IMR-90 (cell line): ENCODE measurements around the gene NLGN1. TPM values are rescaled to one million over a fixed set of nuclear protein-coding genes. Genes with fewer than 3 reads are reported as not detected.

Experiments used
- ATAC-seq: fragments of 200-7000 bp; cut with Tn5 transposase; 2 replicates; pipeline ENCODE4 v1.9.1; 2020; ENCODE audit warnings: low read depth, mild to moderate bottlenecking, moderate library complexity
- BruUV-seq: library from RNA; stranded (reverse); fragments of 400-500 nt; replicated peaks from 2 replicates; lab custom pipeline; 2021; lab: Mats Ljungman, UMichigan
- CTCF ChIA-PET: fragments of 300-600 bp; formaldehyde crosslinking; extraction: SDS; loops from one replicate; lab custom pipeline; 2021; ENCODE audit warnings: antibody characterized with exemption; lab: Yijun Ruan, JAX
- POLR2A ChIA-PET: fragments of 300-600 bp; sonication (Branson Sonifier 250); formaldehyde crosslinking; loops from one replicate; lab custom pipeline; 2022; ENCODE audit warnings: antibody characterized with exemption; ENCODE audit not compliant: unreplicated experiment; lab: Charles Lee
- DNase-seq: peaks from one replicate; pipeline ENCODE4 v3.0.0; 2013
- H2AFZ ChIP-seq: replicated peaks from 2 replicates; pipeline ENCODE3; 2013; ENCODE audit warnings: low read length, mild to moderate bottlenecking; ENCODE audit not compliant: poor library complexity
- H2AK5ac ChIP-seq: 2 replicates; pipeline ENCODE4 v1.6.1; 2013; ENCODE audit warnings: low read depth, low read length, inconsistent platforms
- H2AK9ac ChIP-seq: replicated peaks from 2 replicates; pipeline ENCODE3; 2013; ENCODE audit warnings: mild to moderate bottlenecking, low read depth, low read length, moderate library complexity; ENCODE audit not compliant: poor library complexity
- H2BK120ac ChIP-seq: 2 replicates; pipeline ENCODE4 v1.6.1; 2013; ENCODE audit warnings: low read depth, low read length, inconsistent platforms
- H2BK15ac ChIP-seq: 3 replicates; pipeline ENCODE4 v1.6.1; 2013; ENCODE audit warnings: low read depth, low read length, inconsistent platforms
- H2BK20ac ChIP-seq: 2 replicates; pipeline ENCODE4 v1.6.1; 2013; ENCODE audit warnings: low read depth, mild to moderate bottlenecking, inconsistent platforms, low read length, moderate library complexity
- H2BK5ac ChIP-seq: 2 replicates; pipeline ENCODE4 v1.6.1; 2013; ENCODE audit warnings: mild to moderate bottlenecking, low read depth, low read length, inconsistent platforms; ENCODE audit not compliant: poor library complexity, severe bottlenecking
- H3K14ac ChIP-seq: replicated peaks from 2 replicates; pipeline ENCODE4 v1.6.1; 2013; ENCODE audit warnings: low read depth, low read length, inconsistent platforms
- H3K18ac ChIP-seq: 2 replicates; pipeline ENCODE4 v1.6.1; 2013; ENCODE audit warnings: low read depth, low read length, control low read depth
- H3K23ac ChIP-seq: 2 replicates; pipeline ENCODE4 v1.6.1; 2013; ENCODE audit warnings: low read depth, low read length, inconsistent platforms
- H3K27ac ChIP-seq: 2 replicates; pipeline ENCODE4 v1.5.1; 2013; ENCODE audit warnings: mild to moderate bottlenecking, control low read depth, low read length; ENCODE audit not compliant: insufficient read depth
- H3K27me3 ChIP-seq: 2 replicates; pipeline ENCODE4 v1.6.1; 2013; ENCODE audit warnings: low read length; ENCODE audit not compliant: control insufficient read depth, insufficient read depth
- H3K36me3 ChIP-seq: 2 replicates; pipeline ENCODE4 v1.6.1; 2013; ENCODE audit warnings: low read length, mixed read lengths; ENCODE audit not compliant: control insufficient read depth, insufficient read depth
- H3K4ac ChIP-seq: 2 replicates; pipeline ENCODE4 v1.6.1; 2013; ENCODE audit warnings: low read depth, low read length, inconsistent platforms
- H3K4me1 ChIP-seq: 2 replicates; pipeline ENCODE4 v1.6.1; 2013; ENCODE audit warnings: low read length, mixed read lengths; ENCODE audit not compliant: control insufficient read depth, insufficient read depth
- H3K4me2 ChIP-seq: 2 replicates; pipeline ENCODE4 v1.6.1; 2013; ENCODE audit warnings: low read depth, mild to moderate bottlenecking, control low read depth, low read length, moderate library complexity
- H3K4me3 ChIP-seq: 2 replicates; pipeline ENCODE4 v1.5.1; 2013; ENCODE audit warnings: low read depth, mild to moderate bottlenecking, control low read depth, low read length, moderate library complexity; ENCODE audit not compliant: insufficient read depth
- H3K56ac ChIP-seq: 2 replicates; pipeline ENCODE4 v1.6.1; 2013; ENCODE audit warnings: low read length, inconsistent platforms; ENCODE audit not compliant: insufficient read depth; ENCODE audit errors: extremely low read depth
- H3K79me1 ChIP-seq, 2 experiments: 2 replicates each; pipeline ENCODE4 v1.6.1; 2013; ENCODE audit warnings: low read length in 2 of 2, inconsistent platforms in 1 of 2, low read depth in 1 of 2
- H3K9ac ChIP-seq: 2 replicates; pipeline ENCODE4 v1.6.1; 2013; ENCODE audit warnings: low read depth, low read length, control low read depth
- H3K9me1 ChIP-seq: 2 replicates; pipeline ENCODE4 v1.6.1; 2013; ENCODE audit warnings: low read length, inconsistent platforms; ENCODE audit not compliant: insufficient read depth
- H3K9me3 ChIP-seq: 2 replicates; pipeline ENCODE4 v1.6.1; 2013; ENCODE audit warnings: low read length; ENCODE audit not compliant: control insufficient read depth, insufficient read depth
- H4K20me1 ChIP-seq: 2 replicates; pipeline ENCODE4 v1.6.1; 2013; ENCODE audit warnings: low read length, inconsistent platforms; ENCODE audit not compliant: insufficient read depth
- H4K5ac ChIP-seq: 2 replicates; pipeline ENCODE4 v1.6.1; 2013; ENCODE audit warnings: mild to moderate bottlenecking, low read depth, low read length, control low read depth
- H4K8ac ChIP-seq, 2 experiments: 2 replicates each; pipeline ENCODE4 v1.6.1; 2013; ENCODE audit warnings: low read depth in 2 of 2, low read length in 2 of 2, control low read depth in 1 of 2, inconsistent platforms in 1 of 2
- H4K91ac ChIP-seq: 2 replicates; pipeline ENCODE4 v1.6.1; 2013; ENCODE audit warnings: low read depth, low read length, inconsistent platforms; ENCODE audit not compliant: insufficient read depth
- BHLHE40 ChIP-seq: fragments of 150-350 bp; IDR thresholded peaks from 2 replicates; pipeline ENCODE4 v1.6.1; 2016; ENCODE audit warnings: mild to moderate bottlenecking, low read depth, low read length
- CHD1 ChIP-seq: IDR thresholded peaks from 2 replicates; pipeline ENCODE4 v1.6.1; 2012; ENCODE audit warnings: low read depth, low read length, improper control_type of control experiment
- CTCF ChIP-seq: conservative IDR thresholded peaks from 2 replicates; pipeline ENCODE4 v1.5.1; 2012; ENCODE audit warnings: mild to moderate bottlenecking, low read depth, low read length, improper control_type of control experiment
- FOS ChIP-seq: fragments of 150-350 bp; IDR thresholded peaks from 2 replicates; pipeline ENCODE4 v1.6.1; 2016; ENCODE audit warnings: low read depth, low read length
- MAZ ChIP-seq: IDR thresholded peaks from 2 replicates; pipeline ENCODE4 v1.6.1; 2012; ENCODE audit warnings: low read depth, mild to moderate bottlenecking, low read length, improper control_type of control experiment, moderate library complexity, borderline replicate concordance
- POLR2A ChIP-seq: IDR thresholded peaks from 2 replicates; pipeline ENCODE4 v1.6.1; 2012; ENCODE audit warnings: mild to moderate bottlenecking, low read depth, low read length
- RAD21 ChIP-seq: IDR thresholded peaks from 2 replicates; pipeline ENCODE4 v1.6.1; 2012; ENCODE audit warnings: low read length, improper control_type of control experiment
- RCOR1 ChIP-seq: IDR thresholded peaks from 2 replicates; pipeline ENCODE4 v1.6.1; 2012; ENCODE audit warnings: mild to moderate bottlenecking, low read length, improper control_type of control experiment; ENCODE audit not compliant: insufficient replicate concordance
- RFX5 ChIP-seq: IDR thresholded peaks from 2 replicates; pipeline ENCODE4 v1.8.0; 2012; ENCODE audit warnings: low read depth, mild to moderate bottlenecking, low read length, moderate library complexity
- SMC3 ChIP-seq: fragments of 150-350 bp; IDR thresholded peaks from 2 replicates; pipeline ENCODE4 v1.6.1; 2016; ENCODE audit warnings: low read depth, mild to moderate bottlenecking, antibody characterized with exemption, low read length, moderate library complexity
- USF2 ChIP-seq: fragments of 150-350 bp; IDR thresholded peaks from 2 replicates; pipeline ENCODE4 v1.6.1; 2017; ENCODE audit warnings: mild to moderate bottlenecking, antibody characterized with exemption, low read length, low read depth
- dilution Hi-C: fragments of 300-500 bp; cut with HindIII; formaldehyde crosslinking; loops from one replicate; pipeline ENCODE4 v1.14.3; 2018; ENCODE audit warnings: low sequenced_read_pairs; ENCODE audit not compliant: unreplicated experiment
- in situ Hi-C: fragments of 300-500 bp; cut with MboI; formaldehyde crosslinking; loops from 3 replicates; pipeline ENCODE4 v1.14.3; 2019; ENCODE audit warnings: low sequenced_read_pairs, inconsistent platforms, mixed read lengths
- intact Hi-C: fragments of 100-400 bp; cut with micrococcal nuclease; formaldehyde crosslinking; loops from 2 replicates; pipeline ENCODE4 v1.10.0; 2022
- polyA plus RNA-seq, 3 experiments: library from polyadenylated mRNA; depleted of rRNA; stranded (reverse); fragments of >200 nt; gene quantifications; 2 replicates each; pipeline ENCODE4 v1.2.3, GENCODE V29; 2012; ENCODE audit warnings: low replicate concordance in 1 of 3
- total RNA-seq: library from RNA; depleted of rRNA; stranded (reverse); fragments of >200 nt; gene quantifications from 2 replicates; pipeline ENCODE4 v1.2.3, GENCODE V29; 2012

The NLGN1 gene
- total and polyA plus RNA-seq, 2 of the 4 experiments (the other 2 are of a cell fraction) = 1.8 to 12.5 TPM

GRCh38 chr3:173986861-173987410 lies 589.4 kb downstream of the NLGN1 start:
- Histone ChIP-seq H3K4ac (no peak overlapping the region), H3K4me3 (no peak overlapping the region), H4K5ac (no peak overlapping the region), H3K14ac (no peak overlapping the region), H2BK5ac (no peak overlapping the region), H3K36me3 (no peaks in the 10 kb centered on the region), H2BK15ac (no peak overlapping the region), H3K4me2 (no peak overlapping the region), H2AFZ (no peak overlapping the region), H3K9me3 (no peaks in the 10 kb centered on the region), H3K79me1 (no peaks in the 10 kb centered on the region), H4K8ac (no peak overlapping the region), H3K4me1 (peaks cover 3% of the 10 kb centered on the region; the same call in 1 of the 2 replicates), H2BK20ac (no peak overlapping the region), H3K23ac (no peak overlapping the region), H3K56ac (no peak overlapping the region), H3K9me1 (no peaks in the 10 kb centered on the region), H4K91ac (no peak overlapping the region), H3K27me3 (no peaks in the 10 kb centered on the region), H2AK9ac (no peak overlapping the region), H4K20me1 (no peaks in the 10 kb centered on the region), H2AK5ac (no peak overlapping the region), H3K18ac (no peak overlapping the region), H3K27ac (no peak overlapping the region), H3K9ac (no peak overlapping the region), H2BK120ac (no peak overlapping the region)
- intact Hi-C loops = no loop called here
- ChIA-PET CTCF (no interaction called here), POLR2A (no interaction called here)
- BruUV-seq = no TSS peak
- no peak for DNase-seq
- in situ Hi-C loops = no loop called here
- no peak for ATAC-seq
- TF ChIP-seq USF2 = no peak
- TF ChIP-seq RAD21 = no peak
- no peak for TF ChIP-seq FOS
- TF ChIP-seq CHD1 = no peak
- no peak for TF ChIP-seq BHLHE40
- no peak for TF ChIP-seq RFX5
- no peak for TF ChIP-seq SMC3
- TF ChIP-seq MAZ = no peak
- no peak for TF ChIP-seq RCOR1
- TF ChIP-seq POLR2A = no peak
- TF ChIP-seq CTCF = no peak
- dilution Hi-C loops = no loop called here
